ENCODE measurements around the gene GALNT1.
A peak's percentile ranks its signal among the peaks of the same experiment; 100 is the strongest.

The GALNT1 gene

DNA sequence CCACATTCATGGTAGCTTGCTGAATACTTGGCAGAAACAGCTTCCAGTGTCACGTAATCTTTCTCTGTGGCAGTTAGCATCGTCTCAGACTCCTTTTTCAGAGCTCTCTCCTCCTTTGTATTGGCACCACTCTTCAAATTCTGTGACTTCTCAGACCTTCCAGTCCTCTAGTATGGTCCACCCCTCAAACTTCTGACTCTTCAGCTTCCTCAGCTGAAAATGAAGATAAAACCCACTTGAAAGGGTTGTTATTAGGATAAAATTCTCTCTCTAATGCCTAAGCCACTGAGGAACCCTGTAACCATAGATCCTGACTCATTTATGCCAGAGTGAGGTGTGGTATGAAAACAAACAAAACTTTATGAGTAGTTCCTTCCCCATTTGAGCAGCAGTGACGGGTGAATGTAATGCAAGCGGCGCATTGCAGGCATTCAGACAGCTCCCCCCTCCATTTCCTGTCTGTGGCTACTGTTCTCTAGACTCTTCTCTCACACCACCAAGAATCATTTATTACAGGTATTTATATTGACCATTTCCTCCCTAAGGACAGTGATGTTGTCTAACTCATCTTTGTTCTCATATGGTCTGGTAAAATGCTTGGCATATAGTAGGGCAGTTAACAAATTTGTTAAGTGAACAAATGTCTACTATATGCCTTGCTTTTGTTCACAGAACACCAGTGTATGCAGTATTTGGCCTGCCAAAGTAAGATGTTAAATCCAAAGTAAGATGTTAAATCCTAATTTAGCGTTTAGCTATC is 35.3 kb downstream of the GALNT1 start:
- DNase-seq: peak; percentile 25
- Histone ChIP-seq H3K79me2 (ENCODE audit: low read length) (no peaks in the 10 kb centered on the region), H3K27ac (ENCODE audit: low read length) (peak overlapping the region; percentile 46; the same call in 1 of the 2 replicates), H3K9ac (ENCODE audit: low read length) (0 out of 2 replicates have a peak overlapping the region, but pooled peaks have one; percentile 9), H3K4me1 (ENCODE audit: low read length) (peaks cover 6% of the 10 kb centered on the region), H3K9me3 (replicated peaks; ENCODE audit: insufficient read depth, low read length) (no peaks in the 10 kb centered on the region), H4K20me1 (ENCODE audit: insufficient read depth, low read length) (no peaks in the 10 kb centered on the region), H3K4me3 (ENCODE audit: low read length) (no peak overlapping the region), H3F3A (ENCODE audit: insufficient read depth, low read length) (no peaks in the 10 kb centered on the region), H3K36me3 (replicated peaks; ENCODE audit: insufficient read depth, low read length) (no peaks in the 10 kb centered on the region), H3K9me2 (replicated peaks; ENCODE audit: insufficient read depth, low read length) (no peaks in the 10 kb centered on the region), H3K4me2 (ENCODE audit: low read depth, low read length) (peak overlapping the region; percentile 36; the same call in 1 of the 2 replicates), H3K27me3 (replicated peaks; ENCODE audit: insufficient read depth, low read length) (no peaks in the 10 kb centered on the region), H2AFZ (ENCODE audit: low read length) (no peak overlapping the region)
- no peak for TF ChIP-seq EZH2 (optimal IDR thresholded peaks at IDR 0.05; ENCODE audit: low read depth, low read length)
- no peak for TF ChIP-seq EZH2phosphoT487 (IDR thresholded peaks at IDR 0.05; ENCODE audit: low read length)
- TF ChIP-seq, protein P1, sequence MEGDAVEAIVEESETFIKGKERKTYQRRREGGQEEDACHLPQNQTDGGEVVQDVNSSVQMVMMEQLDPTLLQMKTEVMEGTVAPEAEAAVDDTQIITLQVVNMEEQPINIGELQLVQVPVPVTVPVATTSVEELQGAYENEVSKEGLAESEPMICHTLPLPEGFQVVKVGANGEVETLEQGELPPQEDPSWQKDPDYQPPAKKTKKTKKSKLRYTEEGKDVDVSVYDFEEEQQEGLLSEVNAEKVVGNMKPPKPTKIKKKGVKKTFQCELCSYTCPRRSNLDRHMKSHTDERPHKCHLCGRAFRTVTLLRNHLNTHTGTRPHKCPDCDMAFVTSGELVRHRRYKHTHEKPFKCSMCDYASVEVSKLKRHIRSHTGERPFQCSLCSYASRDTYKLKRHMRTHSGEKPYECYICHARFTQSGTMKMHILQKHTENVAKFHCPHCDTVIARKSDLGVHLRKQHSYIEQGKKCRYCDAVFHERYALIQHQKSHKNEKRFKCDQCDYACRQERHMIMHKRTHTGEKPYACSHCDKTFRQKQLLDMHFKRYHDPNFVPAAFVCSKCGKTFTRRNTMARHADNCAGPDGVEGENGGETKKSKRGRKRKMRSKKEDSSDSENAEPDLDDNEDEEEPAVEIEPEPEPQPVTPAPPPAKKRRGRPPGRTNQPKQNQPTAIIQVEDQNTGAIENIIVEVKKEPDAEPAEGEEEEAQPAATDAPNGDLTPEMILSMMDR (IDR thresholded peaks at IDR 0.05; ENCODE audit: low read length): no peak

DNA sequence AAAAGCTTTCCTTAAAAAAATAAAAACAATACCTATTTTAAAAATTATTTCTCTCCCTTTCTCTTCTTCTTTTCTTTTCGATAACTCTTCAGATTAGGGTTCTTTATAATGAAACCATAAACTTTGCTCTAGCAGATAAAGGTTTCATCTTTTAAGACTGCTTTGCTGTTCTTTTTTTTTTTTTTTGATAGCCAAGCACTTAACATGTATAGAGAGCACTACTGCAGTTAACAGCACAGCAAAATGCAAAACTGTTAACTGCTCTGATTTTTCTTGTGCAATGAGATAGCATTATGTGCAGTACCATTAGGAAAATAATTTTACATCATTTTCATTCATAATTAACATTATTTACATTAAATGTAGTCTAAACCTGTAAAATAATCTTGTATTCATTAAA is 36.3 kb downstream of the GALNT1 start:
- Histone ChIP-seq H3K4me1 (ENCODE audit: low read length) (peaks cover 6% of the 10 kb centered on the region), H3K36me3 (replicated peaks; ENCODE audit: insufficient read depth, low read length) (no peaks in the 10 kb centered on the region), H3K9me2 (replicated peaks; ENCODE audit: insufficient read depth, low read length) (no peaks in the 10 kb centered on the region), H4K20me1 (ENCODE audit: insufficient read depth, low read length) (no peaks in the 10 kb centered on the region), H3K9me3 (replicated peaks; ENCODE audit: insufficient read depth, low read length) (no peaks in the 10 kb centered on the region), H3K9ac (ENCODE audit: low read length) (no peak overlapping the region), H3K4me2 (ENCODE audit: low read depth, low read length) (no peak overlapping the region), H2AFZ (ENCODE audit: low read length) (no peak overlapping the region), H3K79me2 (ENCODE audit: low read length) (no peaks in the 10 kb centered on the region), H3F3A (ENCODE audit: insufficient read depth, low read length) (no peaks in the 10 kb centered on the region), H3K27me3 (replicated peaks; ENCODE audit: insufficient read depth, low read length) (no peaks in the 10 kb centered on the region), H3K27ac (ENCODE audit: low read length) (no peak overlapping the region), H3K4me3 (ENCODE audit: low read length) (no peak overlapping the region)
- TF ChIP-seq EZH2 (optimal IDR thresholded peaks at IDR 0.05; ENCODE audit: low read depth, low read length) (no peak), EZH2phosphoT487 (IDR thresholded peaks at IDR 0.05; ENCODE audit: low read length) (no peak)
- TF ChIP-seq, protein P1 (IDR thresholded peaks at IDR 0.05; ENCODE audit: low read length): no peak
- no peak for DNase-seq

DNA sequence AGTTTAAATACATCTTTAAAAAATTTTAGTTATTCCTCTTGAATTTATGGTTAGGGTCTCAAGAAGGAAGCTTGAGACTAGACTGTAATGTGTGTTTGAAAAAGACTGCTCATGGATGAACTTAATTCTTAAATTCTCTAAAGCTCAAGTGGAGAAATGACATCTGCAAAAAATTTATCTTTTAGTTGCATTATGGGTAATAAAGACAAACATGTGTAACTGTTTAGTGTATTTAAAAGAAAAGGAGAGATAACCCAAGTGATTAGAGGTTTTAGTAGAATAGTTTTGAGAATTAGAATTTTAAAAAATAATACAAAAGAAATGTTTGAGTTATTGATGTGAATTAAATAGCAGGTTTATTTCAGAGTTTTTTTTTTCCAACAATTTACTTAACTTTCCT is 36.7 kb downstream of the GALNT1 start:
- DNase-seq: no peak
- H4K20me1 ChIP-seq (ENCODE audit: insufficient read depth, low read length): no peaks in the 10 kb centered on the region
- no peaks in the 10 kb centered on the region for H3K36me3 ChIP-seq (replicated peaks; ENCODE audit: insufficient read depth, low read length)
- no peaks in the 10 kb centered on the region for H3K9me2 ChIP-seq (replicated peaks; ENCODE audit: insufficient read depth, low read length)
- no peaks in the 10 kb centered on the region for H3K79me2 ChIP-seq (ENCODE audit: low read length)
- H2AFZ ChIP-seq (ENCODE audit: low read length): no peak overlapping the region
- H3K27me3 ChIP-seq (replicated peaks; ENCODE audit: insufficient read depth, low read length): no peaks in the 10 kb centered on the region
- H3K9me3 ChIP-seq (replicated peaks; ENCODE audit: insufficient read depth, low read length): no peaks in the 10 kb centered on the region
- H3K4me1 ChIP-seq (ENCODE audit: low read length): peaks cover 10% of the 10 kb centered on the region
- H3K4me2 ChIP-seq (ENCODE audit: low read depth, low read length): no peak overlapping the region
- H3F3A ChIP-seq (ENCODE audit: insufficient read depth, low read length): no peaks in the 10 kb centered on the region
- no peak overlapping the region for H3K9ac ChIP-seq (ENCODE audit: low read length)
- H3K27ac ChIP-seq (ENCODE audit: low read length): no peak overlapping the region
- TF ChIP-seq EZH2phosphoT487 (IDR thresholded peaks at IDR 0.05; ENCODE audit: low read length) (no peak), EZH2 (optimal IDR thresholded peaks at IDR 0.05; ENCODE audit: low read depth, low read length) (no peak)
- TF ChIP-seq, protein P1 (IDR thresholded peaks at IDR 0.05; ENCODE audit: low read length): no peak
- no peak overlapping the region for H3K4me3 ChIP-seq (ENCODE audit: low read length)
